Nephron (organoid): ENCODE data around the gene IL13RA1.
A peak's percentile ranks its signal among the peaks of the same experiment; 100 is the strongest.
"Not testable (repeated sequence)": the region's sequence is repeated elsewhere in the genome, so short reads cannot be mapped to it uniquely, and the experiment has no call there.

ENCODE experiments used
- H3K27ac Mint-ChIP-seq, 3 experiments: 2 replicates each; pipeline ENCODE4 v1.8.0; 2020; ENCODE audit warnings: mixed read lengths in 3 of 3, mild to moderate bottlenecking in 2 of 3, moderate library complexity in 1 of 3
- H3K27me3 Mint-ChIP-seq: 2 replicates; pipeline ENCODE4 v1.8.0; 2021; ENCODE audit warnings: low read depth, mild to moderate bottlenecking, moderate library complexity, mixed read lengths
- H3K36me3 Mint-ChIP-seq: 2 replicates; pipeline ENCODE4 v1.8.0; 2020; ENCODE audit warnings: low read depth, mixed read lengths
- H3K4me1 Mint-ChIP-seq: 2 replicates; pipeline ENCODE4 v1.8.0; 2020; ENCODE audit warnings: mixed read lengths
- H3K4me3 Mint-ChIP-seq, 3 experiments: 2 replicates each; pipeline ENCODE4 v1.8.0; 2020; ENCODE audit warnings: mild to moderate bottlenecking in 3 of 3, mixed read lengths in 3 of 3, moderate library complexity in 2 of 3
- H3K9me3 Mint-ChIP-seq: 2 replicates; pipeline ENCODE4 v1.8.0; 2020; ENCODE audit warnings: mixed read lengths
- TF ChIP-seq, protein P1 (sequence below), 3 experiments: fragments of 200-600 bp; sonication (generic); IDR thresholded peaks; one replicate each; pipeline ENCODE4 v1.5.0; 2021; ENCODE audit warnings: antibody characterized with exemption in 3 of 3; ENCODE audit not compliant: unreplicated experiment in 3 of 3

IL13RA1 gene

GRCh38 chrX:118724775-118725174 is 2.6 kb upstream of the IL13RA1 start:
- peak overlapping the region; percentile 15 to 53 (median 31) for H3K27ac Mint-ChIP-seq
- peaks cover 18% of the 10 kb centered on the region for H3K9me3 Mint-ChIP-seq
- H3K27me3 Mint-ChIP-seq: peaks cover 6% of the 10 kb centered on the region
- H3K4me1 Mint-ChIP-seq: peaks cover 23% of the 10 kb centered on the region
- TF ChIP-seq, protein P1, sequence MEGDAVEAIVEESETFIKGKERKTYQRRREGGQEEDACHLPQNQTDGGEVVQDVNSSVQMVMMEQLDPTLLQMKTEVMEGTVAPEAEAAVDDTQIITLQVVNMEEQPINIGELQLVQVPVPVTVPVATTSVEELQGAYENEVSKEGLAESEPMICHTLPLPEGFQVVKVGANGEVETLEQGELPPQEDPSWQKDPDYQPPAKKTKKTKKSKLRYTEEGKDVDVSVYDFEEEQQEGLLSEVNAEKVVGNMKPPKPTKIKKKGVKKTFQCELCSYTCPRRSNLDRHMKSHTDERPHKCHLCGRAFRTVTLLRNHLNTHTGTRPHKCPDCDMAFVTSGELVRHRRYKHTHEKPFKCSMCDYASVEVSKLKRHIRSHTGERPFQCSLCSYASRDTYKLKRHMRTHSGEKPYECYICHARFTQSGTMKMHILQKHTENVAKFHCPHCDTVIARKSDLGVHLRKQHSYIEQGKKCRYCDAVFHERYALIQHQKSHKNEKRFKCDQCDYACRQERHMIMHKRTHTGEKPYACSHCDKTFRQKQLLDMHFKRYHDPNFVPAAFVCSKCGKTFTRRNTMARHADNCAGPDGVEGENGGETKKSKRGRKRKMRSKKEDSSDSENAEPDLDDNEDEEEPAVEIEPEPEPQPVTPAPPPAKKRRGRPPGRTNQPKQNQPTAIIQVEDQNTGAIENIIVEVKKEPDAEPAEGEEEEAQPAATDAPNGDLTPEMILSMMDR (IDR thresholded peaks at IDR 0.05; ENCODE audit: unreplicated experiment in 3 of 3): no peak
- H3K36me3 Mint-ChIP-seq: no peaks in the 10 kb centered on the region
- peak overlapping the region in 1 of 3 experiments; percentile 8 for H3K4me3 Mint-ChIP-seq

GRCh38 chrX:118726396-118726795 is 1.0 kb upstream of the IL13RA1 start:
- Mint-ChIP-seq H3K36me3 (no peaks in the 10 kb centered on the region), H3K4me3 (peak overlapping the region; percentile 63 to 70 (median 66))
- TF ChIP-seq, protein P1 (IDR thresholded peaks at IDR 0.05; ENCODE audit: unreplicated experiment in 3 of 3): no peak

GRCh38 chrX:118727686-118728339 is 407 bp downstream of the IL13RA1 start:
- Mint-ChIP-seq H3K4me3 (peak overlapping the region; percentile 83 to 88 (median 88)), H3K4me1 (peaks cover 31% of the 10 kb centered on the region), H3K9me3 (peaks cover 14% of the 10 kb centered on the region), H3K27me3 (peaks cover 6% of the 10 kb centered on the region), H3K36me3 (no peaks in the 10 kb centered on the region), H3K27ac (peak overlapping the region; percentile 34 to 84 (median 63))
- TF ChIP-seq, protein P1 (IDR thresholded peaks at IDR 0.05; ENCODE audit: unreplicated experiment in 3 of 3): no peak

More at GRCh38 chrX:118726396-118726795, 1.0 kb upstream of the IL13RA1 start:
- Mint-ChIP-seq H3K4me1 (peaks cover 31% of the 10 kb centered on the region), H3K27ac (peak overlapping the region; percentile 21 to 79 (median 44)), H3K27me3 (peaks cover 6% of the 10 kb centered on the region), H3K9me3 (peaks cover 18% of the 10 kb centered on the region)

DNA sequence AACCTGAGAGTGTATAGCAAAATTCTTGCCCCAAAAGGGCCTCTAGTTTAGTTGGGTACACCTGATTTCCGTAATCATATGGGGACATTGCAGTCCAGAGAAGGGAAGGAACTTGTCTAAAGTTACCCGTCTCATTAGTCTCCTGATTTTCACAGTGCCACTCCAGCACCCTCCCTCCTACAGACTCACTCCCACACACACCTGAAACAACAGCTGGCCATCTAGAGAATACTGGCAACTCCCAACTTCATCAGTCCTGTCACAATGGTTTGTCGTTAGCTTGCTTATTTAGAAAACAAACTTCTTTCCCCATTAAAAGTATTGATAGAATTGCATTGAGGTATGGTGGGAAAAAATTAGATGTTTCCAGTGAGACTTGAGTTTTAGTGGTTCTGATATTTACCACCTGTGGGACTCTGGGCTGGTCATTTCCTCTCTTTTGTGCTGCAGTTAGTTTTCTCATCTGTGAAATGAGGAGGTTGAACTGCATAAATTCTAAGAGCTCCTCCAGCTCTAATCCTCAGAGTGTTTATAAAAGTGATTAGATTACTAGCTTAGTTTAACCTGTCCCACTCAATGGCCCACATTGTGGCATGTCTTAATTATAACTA is 1.7 kb downstream of the IL13RA1 start:
- TF ChIP-seq, protein P1 (IDR thresholded peaks at IDR 0.05; ENCODE audit: unreplicated experiment in 3 of 3): no peak
- Mint-ChIP-seq H3K4me3 (peak overlapping the region; percentile 83 to 88 (median 88)), H3K9me3 (peaks cover 17% of the 10 kb centered on the region)

GRCh38 chrX:118730500-118731247 is 3.3 kb downstream of the IL13RA1 start:
- Mint-ChIP-seq H3K9me3 (peaks cover 24% of the 10 kb centered on the region), H3K4me3 (peak overlapping the region in 2 of 3 experiments; percentile 28 to 83), H3K27ac (peak overlapping the region in 2 of 3 experiments; percentile 7 to 24), H3K4me1 (peaks cover 25% of the 10 kb centered on the region), H3K27me3 (no peaks in the 10 kb centered on the region), H3K36me3 (peaks cover under 1% of the 10 kb centered on the region)
- TF ChIP-seq, protein P1 (IDR thresholded peaks at IDR 0.05; ENCODE audit: unreplicated experiment in 3 of 3): no peak

More for the DNA sequence above, 1.7 kb downstream of the IL13RA1 start:
- no peaks in the 10 kb centered on the region for H3K27me3 Mint-ChIP-seq
- H3K36me3 Mint-ChIP-seq: no peaks in the 10 kb centered on the region
- H3K27ac Mint-ChIP-seq: peak overlapping the region in 2 of 3 experiments; percentile 63 to 84
- H3K4me1 Mint-ChIP-seq: peaks cover 31% of the 10 kb centered on the region

DNA sequence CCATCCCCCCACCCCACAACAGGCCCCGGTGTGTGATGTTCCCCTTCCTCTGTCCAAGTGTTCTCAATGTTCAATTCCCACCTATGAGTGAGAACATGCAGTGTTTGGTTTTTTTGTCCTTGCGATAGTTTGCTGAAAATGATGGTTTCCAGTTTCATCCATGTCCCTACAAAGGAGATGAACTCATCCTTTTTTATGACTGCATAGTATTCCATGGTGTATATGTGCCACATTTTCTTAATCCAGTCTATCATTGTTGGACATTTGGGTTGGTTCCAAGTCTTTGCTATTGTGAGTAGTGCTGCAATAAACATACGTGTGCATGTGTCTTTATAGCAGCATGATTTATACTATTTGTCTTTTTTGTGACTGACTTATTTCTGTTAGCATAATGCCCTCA is 5.1 kb downstream of the IL13RA1 start:
- not testable (repeated sequence) for H3K27ac Mint-ChIP-seq, H3K4me3 Mint-ChIP-seq, H3K27me3 Mint-ChIP-seq
- Mint-ChIP-seq H3K9me3 (peaks cover 36% of the 10 kb centered on the region), H3K4me1 (peaks cover 20% of the 10 kb centered on the region), H3K36me3 (peaks cover 11% of the 10 kb centered on the region)
